Fibroblast of mammary gland (primary cell): ENCODE data around the gene BOD1.

Experiments
- DNase-seq: peaks from one replicate; pipeline ENCODE4 v3.0.0-alpha.2; 2010; ENCODE audit warnings: low read depth
- H3K4me3 ChIP-seq: 2 replicates; pipeline ENCODE4 v1.5.1; 2011; ENCODE audit warnings: low read depth, mild to moderate bottlenecking, low read length, moderate library complexity; ENCODE audit not compliant: control insufficient read depth
- TF ChIP-seq, protein P1 (sequence below): conservative IDR thresholded peaks from 2 replicates; pipeline ENCODE4 v1.5.1; 2011; ENCODE audit warnings: low read depth, low read length, inconsistent platforms; ENCODE audit not compliant: control insufficient read depth, insufficient read depth

Gene BOD1

GRCh38 chr5:173564106-173564505 lies 52.3 kb downstream of the BOD1 start:
- TF ChIP-seq, protein P1, sequence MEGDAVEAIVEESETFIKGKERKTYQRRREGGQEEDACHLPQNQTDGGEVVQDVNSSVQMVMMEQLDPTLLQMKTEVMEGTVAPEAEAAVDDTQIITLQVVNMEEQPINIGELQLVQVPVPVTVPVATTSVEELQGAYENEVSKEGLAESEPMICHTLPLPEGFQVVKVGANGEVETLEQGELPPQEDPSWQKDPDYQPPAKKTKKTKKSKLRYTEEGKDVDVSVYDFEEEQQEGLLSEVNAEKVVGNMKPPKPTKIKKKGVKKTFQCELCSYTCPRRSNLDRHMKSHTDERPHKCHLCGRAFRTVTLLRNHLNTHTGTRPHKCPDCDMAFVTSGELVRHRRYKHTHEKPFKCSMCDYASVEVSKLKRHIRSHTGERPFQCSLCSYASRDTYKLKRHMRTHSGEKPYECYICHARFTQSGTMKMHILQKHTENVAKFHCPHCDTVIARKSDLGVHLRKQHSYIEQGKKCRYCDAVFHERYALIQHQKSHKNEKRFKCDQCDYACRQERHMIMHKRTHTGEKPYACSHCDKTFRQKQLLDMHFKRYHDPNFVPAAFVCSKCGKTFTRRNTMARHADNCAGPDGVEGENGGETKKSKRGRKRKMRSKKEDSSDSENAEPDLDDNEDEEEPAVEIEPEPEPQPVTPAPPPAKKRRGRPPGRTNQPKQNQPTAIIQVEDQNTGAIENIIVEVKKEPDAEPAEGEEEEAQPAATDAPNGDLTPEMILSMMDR = no peak
- DNase-seq = no peak
- no peak overlapping the region for H3K4me3 ChIP-seq

GRCh38 chr5:173563246-173563645 lies 53.2 kb downstream of the BOD1 start:
- DNase-seq = no peak
- TF ChIP-seq, protein P1 = no peak
- no peak overlapping the region for H3K4me3 ChIP-seq

DNA sequence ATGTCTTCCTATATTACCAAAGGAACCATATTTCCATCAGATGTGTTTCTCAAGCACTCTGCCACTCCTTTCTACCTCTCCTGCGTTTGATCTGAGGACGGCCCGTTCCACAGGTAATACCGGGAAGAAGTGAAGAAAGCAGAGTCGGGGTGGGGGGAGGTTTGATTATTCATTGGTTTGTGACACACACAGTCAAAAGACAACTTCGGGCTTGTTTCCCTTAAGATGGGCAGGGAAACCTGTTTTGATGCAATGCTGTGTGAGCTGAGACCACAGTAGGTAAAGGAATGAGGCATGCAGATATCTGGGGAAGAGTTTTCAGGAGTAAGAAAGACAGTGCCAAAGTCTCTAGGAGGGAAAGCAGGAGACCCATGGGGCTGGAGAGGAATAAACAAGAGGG lies 54.0 kb downstream of the BOD1 start:
- no peak overlapping the region for H3K4me3 ChIP-seq
- TF ChIP-seq, protein P1 = no peak
- no peak for DNase-seq
